Activated CD4-positive, alpha-beta T cell treated with anti-CD3 and anti-CD28 coated beads for 36 hours (primary cell): ENCODE measurements around the gene CFD. TPM values are rescaled to one million over a fixed set of nuclear protein-coding genes. Genes with fewer than 3 reads are reported as not detected.
"Not testable (repeated sequence)": the region's sequence is repeated elsewhere in the genome, so short reads cannot be mapped to it uniquely, and the experiment has no call there.

ENCODE experiments used
- ATAC-seq: fragments of 200-7000 bp; cut with Tn5 transposase; one replicate; pipeline ENCODE4 v1.10.0; 2021; ENCODE audit warnings: mild to moderate bottlenecking, moderate library complexity
- CTCF ChIA-PET: fragments of 350-600 bp; sonication (Branson Sonifier 250); formaldehyde crosslinking; loops from one replicate; lab custom pipeline; 2021; ENCODE audit warnings: antibody characterized with exemption; lab: Charles Lee
- POLR2A ChIA-PET: fragments of 350-600 bp; sonication (Branson Sonifier 250); formaldehyde crosslinking; loops from one replicate; lab custom pipeline; 2021; ENCODE audit warnings: antibody characterized with exemption, inconsistent platforms; lab: Charles Lee
- DNase-seq: peaks from one replicate; pipeline ENCODE4 v3.0.0-alpha.2; 2020
- H3K27ac Mint-ChIP-seq: one replicate; pipeline ENCODE4 v1.8.0; 2021; ENCODE audit warnings: mixed read lengths
- H3K27me3 Mint-ChIP-seq: one replicate; pipeline ENCODE4 v1.8.0; 2021; ENCODE audit warnings: mixed read lengths
- H3K36me3 Mint-ChIP-seq: one replicate; pipeline ENCODE4 v1.8.0; 2021; ENCODE audit warnings: low read depth, mixed read lengths
- H3K4me1 Mint-ChIP-seq: one replicate; pipeline ENCODE4 v1.8.0; 2021; ENCODE audit warnings: mixed read lengths
- H3K4me3 Mint-ChIP-seq: one replicate; pipeline ENCODE4 v1.8.0; 2021; ENCODE audit warnings: mild to moderate bottlenecking, moderate library complexity, mixed read lengths
- H3K9me3 Mint-ChIP-seq: one replicate; pipeline ENCODE4 v1.8.0; 2021; ENCODE audit warnings: low read depth, mixed read lengths
- intact Hi-C, 2 experiments: fragments of 100-400 bp; cut with DNase I in 1 of 2; cut with micrococcal nuclease in 1 of 2; formaldehyde crosslinking; loops; one replicate each; pipeline versions ENCODE4 v1.14.2 to v1.15.1; 2022 to 2024; cut with DNase I, micrococcal nuclease
- total RNA-seq, 2 experiments: library from RNA; stranded (reverse); gene quantifications; one replicate each; pipeline ENCODE4 v1.2.3, GENCODE V29; 2021

The CFD gene
- total RNA-seq, 2 experiments from 2014 or later, result 0.79 to 1.5 TPM

DNA sequence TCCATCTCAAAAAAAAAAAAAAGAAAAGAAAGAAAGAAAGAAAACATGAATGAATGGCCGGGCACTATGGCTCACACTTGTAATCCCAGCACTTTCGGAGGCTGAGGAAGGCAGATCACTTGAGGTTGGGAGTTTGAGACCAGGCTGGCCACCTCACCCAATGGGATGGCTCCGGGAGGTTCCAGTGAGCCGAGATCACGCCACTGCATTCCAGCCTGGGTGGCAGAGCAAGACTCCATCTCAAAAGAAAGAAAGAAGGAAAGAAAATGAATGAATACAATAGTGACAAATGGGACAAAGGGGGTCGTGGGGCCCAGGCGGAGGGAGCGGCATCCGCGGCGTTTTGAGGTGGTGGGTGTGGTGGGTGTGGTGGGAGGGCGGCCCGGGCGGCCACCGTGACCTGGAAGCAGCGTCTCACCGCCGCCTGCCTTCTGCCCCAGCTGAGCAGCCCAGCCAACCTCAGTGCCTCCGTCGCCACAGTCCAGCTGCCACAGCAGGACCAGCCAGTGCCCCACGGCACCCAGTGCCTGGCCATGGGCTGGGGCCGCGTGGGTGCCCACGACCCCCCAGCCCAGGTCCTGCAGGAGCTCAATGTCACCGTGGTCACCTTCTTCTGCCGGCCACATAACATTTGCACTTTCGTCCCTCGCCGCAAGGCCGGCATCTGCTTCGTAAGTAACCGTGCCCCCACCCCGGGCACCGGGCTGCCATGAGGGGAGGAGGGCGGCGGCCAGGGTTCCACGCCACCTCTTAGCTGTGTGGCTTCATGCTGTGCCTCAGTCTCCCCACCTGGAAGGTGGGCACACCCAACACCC is 13.6 kb upstream of the CFD start:
- intact Hi-C loops, result no loop called here
- no peak overlapping the region for H3K27ac Mint-ChIP-seq
- no peaks in the 10 kb centered on the region for H3K36me3 Mint-ChIP-seq
- no peak for DNase-seq
- H3K4me3 Mint-ChIP-seq, result no peak overlapping the region
- no peak for ATAC-seq
- H3K9me3 Mint-ChIP-seq, result no peaks in the 10 kb centered on the region
- H3K27me3 Mint-ChIP-seq, result peaks cover 37% of the 10 kb centered on the region
- POLR2A ChIA-PET, result interaction anchor here (0.7 kb wide), 1 partner anchor 621 kb away, joined by 3 read pairs; no protein-coding TSS in a partner anchor
- CTCF ChIA-PET, result no interaction called here
- H3K4me1 Mint-ChIP-seq, result peaks cover 3% of the 10 kb centered on the region

DNA sequence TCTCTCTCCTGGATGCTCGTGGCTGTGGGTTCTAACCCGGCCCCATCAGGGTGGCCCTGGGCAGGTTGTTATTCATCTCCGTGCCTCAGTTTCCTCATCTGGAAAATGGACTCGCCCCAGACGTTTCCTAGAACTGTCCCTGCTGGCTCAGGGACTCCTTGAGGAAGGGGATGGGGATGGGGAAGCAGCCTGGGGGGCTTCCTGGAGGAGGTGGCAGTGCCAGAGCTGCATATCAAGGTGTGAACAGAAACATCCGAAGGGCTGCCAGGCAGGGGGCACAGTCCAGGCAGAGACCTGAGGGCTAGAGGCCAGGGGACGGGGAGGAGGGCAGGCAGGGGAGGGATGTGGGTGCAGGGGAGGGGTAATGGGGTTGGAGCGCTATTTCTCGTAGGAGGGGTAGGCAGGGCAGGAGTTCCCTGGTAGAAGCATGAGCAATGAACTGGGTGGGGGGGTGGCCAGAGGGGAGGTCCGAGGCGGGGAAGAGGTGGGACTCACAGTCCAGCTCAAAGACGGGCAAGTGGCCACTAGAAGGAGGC is 11.0 kb upstream of the CFD start:
- intact Hi-C loops, result no loop called here
- DNase-seq (no peak), ATAC-seq (no peak)
- H3K27ac Mint-ChIP-seq, result no peak overlapping the region
- ChIA-PET CTCF (interaction anchor here (0.9 kb wide), 1 partner anchor 15 kb away, joined by 4 read pairs; no protein-coding TSS in a partner anchor), POLR2A (no interaction called here)
- H3K9me3 Mint-ChIP-seq, result no peaks in the 10 kb centered on the region
- peaks cover 31% of the 10 kb centered on the region for H3K27me3 Mint-ChIP-seq
- H3K36me3 Mint-ChIP-seq, result no peaks in the 10 kb centered on the region
- no peak overlapping the region for H3K4me3 Mint-ChIP-seq
- H3K4me1 Mint-ChIP-seq, result peaks cover 3% of the 10 kb centered on the region

- H3K9me3 Mint-ChIP-seq, H3K4me3 Mint-ChIP-seq, H3K36me3 Mint-ChIP-seq, ATAC-seq, POLR2A ChIA-PET, H3K4me1 Mint-ChIP-seq, H3K27ac Mint-ChIP-seq, intact Hi-C loops, DNase-seq: not testable (repeated sequence)
- H3K27me3 Mint-ChIP-seq, result peaks cover 31% of the 10 kb centered on the region
- CTCF ChIA-PET, result interaction anchor here (0.9 kb wide), 1 partner anchor 14 kb away, joined by 4 read pairs; no protein-coding TSS in a partner anchor
Measured at GRCh38 chr19:849195-849594, 10.3 kb upstream of the CFD start.

DNA sequence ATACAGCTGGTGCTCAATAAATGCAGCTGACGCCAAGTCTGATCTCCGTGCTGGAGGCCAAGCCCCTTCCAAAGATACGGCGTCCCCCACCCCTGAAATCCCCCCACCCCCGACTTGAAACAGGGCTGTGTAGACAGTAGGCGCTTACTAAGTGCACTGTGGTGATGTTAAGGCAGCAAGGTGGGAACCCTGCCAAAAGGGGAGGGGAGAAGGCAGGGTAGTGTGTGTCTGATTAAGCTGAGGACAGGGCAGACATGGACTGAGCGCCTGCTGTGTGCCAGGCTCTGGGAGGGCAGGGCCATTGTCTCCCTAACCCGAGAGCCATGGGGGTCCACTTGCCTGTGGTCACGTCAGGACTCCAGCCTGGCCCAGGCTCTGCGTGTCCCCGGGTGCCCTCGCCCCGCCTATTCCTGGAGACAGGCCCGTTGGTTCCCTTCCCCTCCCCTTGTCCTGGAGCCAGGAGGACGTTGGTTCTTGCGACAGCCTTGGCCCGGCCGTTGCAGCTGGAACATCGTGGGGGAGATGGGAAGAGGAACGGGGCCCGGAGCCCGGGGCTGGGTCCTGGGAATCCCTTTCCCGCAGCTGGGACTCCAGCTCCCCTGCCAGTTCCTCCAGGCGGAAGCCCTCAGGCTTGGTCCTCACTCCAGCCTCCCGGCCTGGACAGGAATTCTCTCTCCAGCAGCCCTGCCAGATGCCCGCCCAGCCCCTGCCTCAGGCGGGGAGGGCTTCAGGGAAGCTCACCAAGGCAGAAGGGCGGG is 9.1 kb upstream of the CFD start:
- Mint-ChIP-seq H3K9me3 (no peaks in the 10 kb centered on the region), H3K4me1 (no peaks in the 10 kb centered on the region), H3K27me3 (peaks cover 24% of the 10 kb centered on the region), H3K27ac (no peak overlapping the region), H3K36me3 (no peaks in the 10 kb centered on the region), H3K4me3 (no peak overlapping the region)
- ChIA-PET POLR2A (no interaction called here), CTCF (no interaction called here)
- DNase-seq (peak; percentile 53), ATAC-seq (no peak)
- intact Hi-C loops, result loop anchor here in 1 of 2 experiments (10.0 kb wide), 1 partner anchor 76 kb away; no protein-coding TSS in a partner anchor

DNA sequence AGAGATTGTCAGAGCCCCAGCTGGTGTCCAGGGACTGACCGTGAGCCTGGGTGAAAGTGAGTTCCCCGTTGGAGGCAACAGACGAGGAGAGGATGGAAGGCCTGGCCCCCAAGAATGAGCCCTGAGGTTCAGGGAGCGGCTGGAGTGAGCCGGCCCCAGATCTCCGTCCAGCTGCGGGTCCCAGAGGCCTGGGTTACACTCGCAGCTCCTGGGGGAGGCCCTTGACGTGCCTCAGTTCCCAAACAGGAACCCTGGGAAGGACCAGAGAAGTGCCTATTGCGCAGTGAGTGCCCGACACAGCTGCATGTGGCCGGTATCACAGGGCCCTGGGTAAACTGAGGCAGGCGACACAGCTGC is 8.5 kb upstream of the CFD start:
- DNase-seq (no peak), ATAC-seq (no peak)
- H3K9me3 Mint-ChIP-seq, result no peaks in the 10 kb centered on the region
- H3K4me1 Mint-ChIP-seq, result no peaks in the 10 kb centered on the region
- CTCF ChIA-PET, result no interaction called here
- intact Hi-C loops, result loop anchor here in 1 of 2 experiments (10.0 kb wide), 1 partner anchor 76 kb away; no protein-coding TSS in a partner anchor
- no peak overlapping the region for H3K4me3 Mint-ChIP-seq
- peaks cover 20% of the 10 kb centered on the region for H3K27me3 Mint-ChIP-seq
- POLR2A ChIA-PET, result no interaction called here
- no peaks in the 10 kb centered on the region for H3K36me3 Mint-ChIP-seq
- H3K27ac Mint-ChIP-seq, result no peak overlapping the region

GRCh38 chr19:852136-853013 is 7.1 kb upstream of the CFD start, which contains the start of gene ELANE:
TSS of gene ELANE (plus strand) at chr19:852303. CDS start at chr19:852329, 26 bp downstream.
- H3K4me3 Mint-ChIP-seq, result no peak within 1 kb of the TSS
- ChIA-PET POLR2A (no interaction called here), CTCF (no interaction called here)
- peaks cover 15% of the 10 kb centered on the region for H3K27me3 Mint-ChIP-seq
- H3K27ac Mint-ChIP-seq, result no peak within 1 kb of the TSS
- ATAC-seq, result no peak
- intact Hi-C loops, result loop anchor here in 1 of 2 experiments (10.0 kb wide), 1 partner anchor 78 kb away; no protein-coding TSS in a partner anchor
- no peak for DNase-seq
- H3K4me1 Mint-ChIP-seq, result no peaks in the 10 kb centered on the region
- H3K36me3 Mint-ChIP-seq, result no peaks in the 10 kb centered on the region
- no peaks in the 10 kb centered on the region for H3K9me3 Mint-ChIP-seq

DNA sequence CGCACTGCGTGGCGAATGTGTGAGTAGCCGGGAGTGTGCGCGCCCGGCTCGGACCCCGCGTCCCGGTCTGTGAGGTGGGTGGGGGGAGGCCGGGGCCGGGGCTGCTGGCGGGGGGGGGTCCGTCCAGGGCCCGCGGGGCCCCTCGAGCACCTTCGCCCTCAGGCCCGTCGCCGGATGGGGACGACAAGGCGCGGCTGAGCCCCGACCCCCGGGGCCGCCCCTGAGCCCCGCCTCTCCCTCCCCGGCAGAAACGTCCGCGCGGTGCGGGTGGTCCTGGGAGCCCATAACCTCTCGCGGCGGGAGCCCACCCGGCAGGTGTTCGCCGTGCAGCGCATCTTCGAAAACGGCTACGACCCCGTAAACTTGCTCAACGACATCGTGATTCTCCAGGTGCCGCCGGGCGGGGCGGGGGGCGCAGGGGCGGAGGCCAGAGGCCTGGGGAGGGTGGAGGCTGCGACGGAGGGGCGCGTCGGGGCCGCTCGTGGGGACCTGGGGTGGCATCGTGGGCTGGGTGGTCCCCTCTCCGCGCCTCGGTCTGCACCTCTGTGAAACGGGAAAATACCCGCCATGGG is 6.4 kb upstream of the CFD start:
- H3K27ac Mint-ChIP-seq, result no peak overlapping the region
- H3K27me3 Mint-ChIP-seq, result peaks cover 16% of the 10 kb centered on the region
- DNase-seq (no peak), ATAC-seq (no peak)
- no peaks in the 10 kb centered on the region for H3K9me3 Mint-ChIP-seq
- ChIA-PET CTCF (no interaction called here), POLR2A (no interaction called here)
- no peaks in the 10 kb centered on the region for H3K4me1 Mint-ChIP-seq
- no peaks in the 10 kb centered on the region for H3K36me3 Mint-ChIP-seq
- intact Hi-C loops, result loop anchor here in 1 of 2 experiments (10.0 kb wide), 1 partner anchor 78 kb away; no protein-coding TSS in a partner anchor
- H3K4me3 Mint-ChIP-seq, result no peak overlapping the region

GRCh38 chr19:853614-854220 is 5.7 kb upstream of the CFD start:
- DNase-seq, H3K4me1 Mint-ChIP-seq, H3K36me3 Mint-ChIP-seq, POLR2A ChIA-PET, H3K4me3 Mint-ChIP-seq, H3K27ac Mint-ChIP-seq, ATAC-seq, H3K9me3 Mint-ChIP-seq: not testable (repeated sequence)
- intact Hi-C loops, result loop anchor here in 1 of 2 experiments (10.0 kb wide), 1 partner anchor 79 kb away; no protein-coding TSS in a partner anchor
- CTCF ChIA-PET, result interaction anchor here (0.7 kb wide), 1 partner anchor 30 kb away, joined by 3 read pairs; no protein-coding TSS in a partner anchor
- peaks cover 13% of the 10 kb centered on the region for H3K27me3 Mint-ChIP-seq

DNA sequence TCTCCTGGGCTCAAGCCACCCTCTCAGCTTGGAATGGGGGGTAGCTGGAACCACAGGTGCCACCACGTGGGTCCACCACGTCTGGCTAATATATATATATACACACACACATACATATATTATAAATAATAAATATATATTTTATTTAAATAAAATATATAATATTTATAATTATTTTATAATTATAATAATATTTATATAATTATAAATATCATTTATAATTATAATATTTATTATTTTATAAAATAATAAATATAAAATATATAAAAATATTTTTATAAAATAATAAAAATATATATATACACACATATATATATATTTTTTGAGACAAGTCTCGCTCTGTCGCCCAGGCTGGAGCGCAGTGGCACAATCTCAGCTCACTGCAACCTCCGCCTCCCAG is 4.9 kb upstream of the CFD start:
- ChIA-PET CTCF (interaction anchor here (0.7 kb wide), 1 partner anchor 31 kb away, joined by 3 read pairs; no protein-coding TSS in a partner anchor), POLR2A (no interaction called here)
- intact Hi-C loops, result loop anchor here in 1 of 2 experiments (10.0 kb wide), 1 partner anchor 80 kb away; no protein-coding TSS in a partner anchor
- Mint-ChIP-seq H3K4me1 (no peaks in the 10 kb centered on the region), H3K9me3 (no peaks in the 10 kb centered on the region), H3K27ac (no peak overlapping the region), H3K36me3 (no peaks in the 10 kb centered on the region), H3K27me3 (peaks cover 11% of the 10 kb centered on the region), H3K4me3 (no peak overlapping the region)
- DNase-seq (no peak), ATAC-seq (no peak)

DNA sequence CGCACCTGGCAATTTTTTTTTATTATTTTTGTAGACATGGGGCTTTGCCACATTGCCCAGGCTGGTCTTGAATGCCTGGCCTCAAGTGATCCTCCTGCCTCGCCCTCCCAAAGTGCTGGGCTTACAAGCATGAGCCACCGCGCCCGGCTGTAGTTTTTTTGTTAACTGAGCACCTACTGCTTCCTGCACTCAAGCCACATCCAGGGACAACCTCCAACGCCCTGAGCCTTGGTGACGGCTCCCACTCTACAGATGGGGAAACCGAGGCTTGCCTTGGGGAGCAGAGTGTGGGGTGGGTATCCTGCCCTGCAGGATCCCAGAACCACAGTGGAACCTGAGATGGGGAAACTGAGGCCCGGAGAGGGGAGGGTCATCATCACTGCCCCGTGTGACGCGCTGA is 4.3 kb upstream of the CFD start:
- intact Hi-C loops, result loop anchor here in 1 of 2 experiments (10.0 kb wide), 1 partner anchor 80 kb away; no protein-coding TSS in a partner anchor
- Mint-ChIP-seq H3K36me3 (no peaks in the 10 kb centered on the region), H3K27me3 (peaks cover 11% of the 10 kb centered on the region), H3K27ac (no peak overlapping the region), H3K9me3 (no peaks in the 10 kb centered on the region), H3K4me3 (no peak overlapping the region), H3K4me1 (no peaks in the 10 kb centered on the region)
- ATAC-seq, result no peak
- ChIA-PET CTCF (interaction anchor here (1.0 kb wide), 1 partner anchor 92 kb away, joined by 3 read pairs; no protein-coding TSS in a partner anchor), POLR2A (no interaction called here)
- no peak for DNase-seq
